HG03103 (cell line): ENCODE data around the gene MAN1C1.
"Not testable (repeated sequence)": the region's sequence is repeated elsewhere in the genome, so short reads cannot be mapped to it uniquely, and the experiment has no call there.

Experiments
- ATAC-seq: cut with Tn5 transposase; IDR thresholded peaks from one replicate; pipeline ENCODE4 v1.9.1; 2021; ENCODE audit warnings: low read depth; ENCODE audit not compliant: unreplicated experiment

MAN1C1 gene

DNA sequence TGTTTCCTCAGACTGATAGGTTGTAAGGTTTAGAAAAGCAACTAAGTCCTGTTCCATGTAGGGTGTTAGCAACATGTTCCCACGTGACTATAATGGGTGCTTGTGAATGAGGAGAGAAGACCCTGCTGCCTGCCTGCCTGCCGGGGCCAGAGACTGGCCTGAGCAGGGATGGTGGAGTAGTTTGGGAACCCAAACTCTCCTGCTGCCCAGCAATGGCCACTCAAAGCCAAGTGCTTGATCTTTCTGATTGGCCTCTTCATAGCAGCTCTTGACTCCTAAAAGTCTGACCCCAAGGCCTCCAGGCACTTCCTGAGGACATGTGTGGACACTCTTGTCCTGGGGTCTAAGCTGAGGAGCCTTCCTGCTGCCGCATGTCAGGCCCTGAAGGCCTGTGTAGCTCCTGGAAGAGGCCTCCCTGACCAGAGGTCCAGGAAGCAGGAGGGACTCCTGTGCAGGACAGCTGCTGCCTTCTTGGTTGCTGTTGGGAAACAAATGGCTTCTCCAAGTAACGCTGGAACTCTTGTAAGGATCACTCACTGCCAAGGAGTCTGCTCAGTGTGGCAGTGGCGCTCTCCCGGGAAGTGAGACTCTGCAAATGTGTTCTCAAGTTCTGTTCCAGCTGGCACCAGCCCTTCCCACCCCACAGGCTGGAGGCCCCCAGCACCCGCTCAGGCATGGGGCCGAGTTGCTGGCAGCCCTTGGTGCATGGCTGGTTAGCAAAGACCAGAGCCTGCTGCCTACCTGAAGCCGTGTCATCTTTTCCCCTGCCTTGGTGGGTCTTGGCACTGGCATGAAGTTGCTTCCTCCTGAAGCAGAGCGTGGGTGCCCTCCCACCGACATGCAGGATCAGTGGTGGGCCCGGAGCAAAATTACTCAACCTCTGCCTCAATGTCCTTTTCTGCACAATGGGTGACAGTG, 35.5 kb downstream of the MAN1C1 start:
- no peak for ATAC-seq

DNA sequence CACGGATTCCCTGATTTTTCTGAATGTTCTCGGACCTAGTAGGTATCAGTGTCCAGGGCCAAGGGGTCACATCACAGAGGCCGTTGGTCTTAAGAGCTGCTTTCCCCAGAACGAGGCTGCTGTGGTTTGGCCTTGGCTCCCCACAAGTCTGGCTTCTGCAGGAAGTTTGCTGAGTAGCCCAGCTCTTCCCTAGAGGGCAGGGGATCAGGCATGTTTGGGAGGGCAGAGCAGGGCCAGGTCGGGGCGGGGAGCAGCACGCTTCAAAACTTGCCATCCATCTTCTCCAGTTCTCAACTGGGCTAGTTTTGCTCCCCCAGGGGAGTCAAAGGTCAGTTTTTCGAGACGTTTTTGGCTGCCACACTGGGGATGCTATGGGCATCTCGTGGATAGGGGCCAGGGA, 37.0 kb downstream of the MAN1C1 start:
- ATAC-seq = no peak

DNA sequence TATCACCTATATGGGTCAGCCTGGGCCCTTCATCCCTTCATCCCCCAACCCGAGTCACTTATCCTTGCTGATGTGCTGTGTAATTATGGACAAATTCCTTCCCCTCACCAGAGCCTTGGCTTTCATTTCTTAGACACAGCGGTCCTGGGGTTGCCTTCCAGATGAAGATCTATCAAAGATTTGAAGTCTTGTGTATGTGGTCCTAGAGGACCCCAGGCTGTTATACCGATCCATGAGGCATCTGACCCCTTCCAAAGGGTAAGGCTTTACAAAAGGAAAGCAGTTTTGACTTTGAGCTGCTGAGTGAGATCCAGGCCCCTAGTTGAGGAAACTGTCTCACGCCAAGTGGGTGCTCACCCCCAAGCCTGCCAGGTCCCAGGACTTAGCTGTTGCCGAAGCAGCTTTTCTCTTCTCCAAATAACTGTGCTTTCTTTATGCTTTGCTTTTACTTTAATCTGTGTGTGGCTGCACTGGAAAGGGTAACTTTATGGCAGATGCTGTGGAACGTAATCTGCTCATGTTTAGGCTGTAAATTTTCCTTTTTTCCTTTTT, 37.6 kb downstream of the MAN1C1 start:
- no peak for ATAC-seq

DNA sequence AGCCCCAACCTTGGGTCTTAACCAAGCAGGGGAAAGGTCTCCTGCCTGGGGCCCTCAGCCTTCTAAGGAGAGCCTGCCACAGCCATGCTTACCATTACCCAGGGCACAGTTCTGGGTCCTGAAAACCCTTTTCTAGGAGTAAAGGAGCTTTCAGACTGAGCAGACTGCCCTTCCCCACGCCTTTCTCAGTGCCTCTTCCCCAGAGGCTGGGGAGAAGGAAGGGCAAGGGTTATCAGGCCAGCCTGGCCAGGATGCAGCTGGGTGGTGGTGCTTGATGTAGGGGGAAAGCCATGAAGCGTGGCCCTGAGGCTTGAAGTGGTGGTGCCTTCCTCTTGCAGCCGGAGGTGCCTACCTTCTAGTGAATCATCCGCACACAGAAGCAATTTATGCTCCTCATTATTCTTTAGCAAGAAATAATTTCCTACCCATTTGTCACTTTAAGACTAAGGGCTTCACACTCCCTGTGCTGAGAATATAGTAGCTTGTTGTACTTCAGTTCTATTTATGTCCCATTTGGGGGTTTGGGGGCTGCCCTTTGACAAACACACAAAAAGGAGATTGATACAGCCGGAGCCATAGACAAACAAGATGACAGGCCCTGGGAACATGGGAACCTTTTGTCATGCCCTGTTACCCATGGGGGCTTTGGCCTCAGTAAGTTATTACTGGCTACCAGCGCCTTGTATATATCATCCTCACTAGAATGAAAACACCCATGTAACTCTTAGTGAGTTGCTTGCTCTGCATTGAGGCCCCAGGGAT, 40.7 kb downstream of the MAN1C1 start:
- ATAC-seq = no peak

DNA sequence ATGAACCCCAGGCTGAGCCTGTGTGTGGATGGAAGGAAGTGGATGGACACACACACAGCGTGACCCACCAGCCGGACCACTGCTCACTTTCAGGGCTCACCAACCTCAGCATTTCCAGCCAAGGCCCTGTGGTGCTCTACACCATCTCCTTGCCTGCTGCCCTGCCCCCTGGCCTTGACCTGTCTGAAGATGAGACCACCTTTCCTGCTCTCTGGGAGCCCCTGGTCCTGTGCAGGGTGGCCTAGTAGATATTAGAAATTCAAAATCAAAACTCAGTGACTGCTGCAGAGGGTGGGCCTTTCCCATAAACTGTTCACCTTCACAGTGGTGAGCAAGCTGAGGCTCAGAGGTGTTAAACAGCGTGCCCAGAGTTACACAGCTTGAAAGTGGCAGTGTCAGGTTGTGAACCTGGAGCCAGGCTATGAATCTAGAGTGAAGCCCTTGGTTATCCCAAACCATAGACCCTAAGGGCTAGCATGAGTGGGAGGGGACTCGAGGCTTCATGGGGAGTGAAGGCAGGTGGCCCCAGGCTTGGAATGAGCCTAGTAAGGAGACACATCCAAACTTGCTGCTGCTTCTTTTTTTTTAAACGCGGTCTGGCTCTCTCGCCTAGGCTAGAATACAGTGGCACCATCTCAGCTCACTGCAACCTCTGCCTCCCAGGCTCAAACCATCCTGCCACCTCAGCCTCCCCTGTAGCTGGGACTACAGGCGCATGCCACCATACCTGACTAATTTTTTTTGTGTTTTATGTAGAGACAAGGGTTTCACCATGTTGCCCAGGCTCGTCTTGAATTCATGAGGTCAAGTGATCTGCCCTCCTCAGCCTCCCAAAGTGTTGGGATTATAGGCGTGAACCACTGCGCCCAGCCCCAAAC, 41.5 kb downstream of the MAN1C1 start:
- ATAC-seq = no peak

DNA sequence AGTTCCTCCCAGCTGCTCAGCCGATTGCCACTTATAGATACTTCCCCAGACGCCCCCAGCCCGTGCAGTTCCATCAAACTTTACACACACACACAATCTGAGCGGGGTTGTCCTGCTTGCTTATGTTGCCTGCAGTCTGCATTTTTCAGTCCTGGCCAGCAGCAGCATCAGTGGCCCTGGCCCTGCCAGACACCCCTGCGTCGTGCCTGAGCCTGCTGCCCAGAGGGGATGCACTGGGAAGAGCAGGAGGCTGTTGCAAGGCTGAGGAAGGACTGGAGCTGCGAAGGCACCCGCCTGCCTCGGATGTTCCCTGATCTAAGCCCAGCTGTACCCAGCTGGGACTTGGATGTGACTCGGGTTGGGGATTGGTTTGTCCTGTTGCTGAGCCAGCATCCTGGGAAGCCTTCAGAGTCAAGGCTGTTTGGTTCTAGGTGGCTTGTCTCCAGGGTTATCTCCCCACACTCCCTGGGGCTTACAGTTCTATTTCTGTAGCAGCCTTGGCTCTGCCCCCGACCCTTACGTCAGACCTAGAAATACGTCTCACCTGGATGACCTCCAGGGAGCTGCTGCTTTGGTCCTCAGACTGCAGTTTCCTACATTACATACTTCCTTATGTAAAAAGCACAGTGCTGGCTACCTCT, 42.3 kb downstream of the MAN1C1 start:
- no peak for ATAC-seq

DNA sequence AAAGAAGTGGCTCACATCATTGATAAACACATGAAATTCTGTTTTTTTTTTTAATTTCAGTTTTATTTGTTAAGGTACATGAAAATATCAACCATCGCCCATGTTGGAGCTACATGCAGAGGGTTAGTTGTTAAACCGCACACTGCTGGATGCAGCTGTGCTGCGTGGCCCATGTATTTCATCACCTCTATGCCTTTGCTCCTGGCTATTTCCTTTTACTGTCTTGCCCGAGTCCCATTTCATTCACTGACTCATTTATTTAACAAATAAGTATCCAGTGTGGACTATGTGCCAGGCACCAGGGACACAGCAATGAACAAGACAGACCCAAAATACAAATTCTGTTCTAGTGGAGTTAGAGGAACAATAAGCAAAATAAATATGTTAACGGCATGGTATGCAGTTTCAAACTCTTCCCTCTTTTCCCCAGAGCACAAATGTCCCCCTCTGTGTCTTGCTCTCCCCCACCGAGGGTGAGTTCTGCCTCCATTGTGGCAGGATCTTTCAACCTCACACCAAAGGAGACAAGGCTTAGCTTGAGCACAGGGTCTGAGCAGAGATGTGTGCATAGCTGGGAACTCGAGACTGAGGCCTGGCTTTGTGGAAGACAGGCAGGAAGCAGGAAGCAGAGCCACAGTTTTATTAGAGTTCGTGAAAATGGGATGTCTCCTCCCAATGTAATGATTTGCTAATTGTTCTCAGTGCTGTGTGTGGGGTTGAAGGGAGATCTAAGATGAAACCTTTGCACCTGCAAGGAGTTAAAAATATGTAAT, 44.6 kb downstream of the MAN1C1 start:
- no peak for ATAC-seq

DNA sequence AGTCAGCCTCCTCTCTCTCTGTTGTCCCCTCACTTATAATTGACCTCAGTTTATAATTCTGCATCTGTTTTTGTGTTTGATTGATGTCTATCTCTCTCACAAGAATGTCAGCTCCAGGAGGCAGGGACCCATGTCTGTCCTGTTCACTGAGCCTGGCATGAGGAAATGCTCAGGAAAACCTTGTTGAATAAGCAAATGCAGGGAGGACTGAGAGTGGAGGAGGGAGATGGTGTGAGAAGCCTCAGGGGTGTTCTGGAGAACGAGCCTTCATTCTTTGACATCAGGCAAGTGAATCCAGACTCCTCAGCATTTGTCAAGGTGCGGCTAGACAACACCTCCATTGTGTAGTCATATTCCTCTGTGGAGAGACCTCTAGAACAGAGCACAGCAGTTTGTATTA, 45.5 kb downstream of the MAN1C1 start:
- no peak for ATAC-seq

DNA sequence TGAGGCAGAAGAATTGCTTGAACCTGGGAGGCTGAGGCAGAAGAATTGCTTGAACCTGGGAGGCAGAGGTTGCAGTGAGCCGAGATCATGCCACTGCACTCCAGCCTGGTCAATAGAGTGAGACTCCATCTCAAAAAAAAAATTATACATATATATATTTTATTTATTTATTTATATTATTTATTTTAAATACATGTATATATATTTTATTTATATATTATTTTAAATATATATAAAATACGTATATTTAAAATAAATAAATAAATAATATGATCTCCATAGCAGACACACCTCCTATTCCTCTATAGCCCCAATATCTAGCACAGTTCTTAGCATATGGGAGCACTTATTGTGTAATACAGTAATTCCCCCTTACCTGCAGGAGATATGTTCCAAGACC, 46.4 kb downstream of the MAN1C1 start:
- not testable (repeated sequence) for ATAC-seq

DNA sequence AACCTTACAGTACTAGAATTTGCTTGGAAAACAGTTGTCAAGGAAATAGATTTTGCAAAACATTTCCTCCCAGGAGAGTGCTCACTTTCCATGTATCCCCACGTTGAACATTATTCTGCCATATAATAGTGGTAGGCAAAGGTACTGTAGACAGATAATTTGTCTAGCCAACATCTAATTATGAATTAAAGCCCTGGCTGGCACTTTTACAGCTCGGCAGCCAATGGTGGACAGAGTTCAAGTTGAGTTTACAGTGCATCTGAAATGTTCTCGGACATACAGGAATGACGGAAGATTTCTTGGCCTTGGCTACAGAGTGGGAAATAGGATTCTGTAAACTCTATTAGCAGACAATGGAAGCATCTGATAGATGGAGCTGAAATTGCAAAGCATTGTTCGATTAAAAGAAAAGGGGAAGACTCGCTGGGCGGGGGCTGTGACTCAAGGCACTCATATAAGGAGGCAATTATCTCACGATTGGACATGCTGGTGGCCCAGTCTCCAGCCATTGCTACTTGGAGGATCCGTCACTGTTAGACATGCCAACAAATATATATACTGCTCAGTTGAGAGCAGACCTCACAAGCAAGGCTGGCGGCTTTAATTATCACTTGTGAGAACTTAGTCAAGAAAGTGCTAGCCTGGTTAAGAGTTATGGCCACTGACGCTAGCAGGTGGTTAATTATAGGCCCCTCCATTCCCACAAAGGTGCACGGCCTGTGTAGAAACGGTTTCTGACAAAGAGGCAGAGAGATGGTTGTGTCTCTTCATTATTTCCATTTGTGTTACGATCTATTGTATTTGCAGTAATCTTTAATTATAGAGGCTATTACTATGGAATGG, 48.0 kb downstream of the MAN1C1 start:
- no peak for ATAC-seq

DNA sequence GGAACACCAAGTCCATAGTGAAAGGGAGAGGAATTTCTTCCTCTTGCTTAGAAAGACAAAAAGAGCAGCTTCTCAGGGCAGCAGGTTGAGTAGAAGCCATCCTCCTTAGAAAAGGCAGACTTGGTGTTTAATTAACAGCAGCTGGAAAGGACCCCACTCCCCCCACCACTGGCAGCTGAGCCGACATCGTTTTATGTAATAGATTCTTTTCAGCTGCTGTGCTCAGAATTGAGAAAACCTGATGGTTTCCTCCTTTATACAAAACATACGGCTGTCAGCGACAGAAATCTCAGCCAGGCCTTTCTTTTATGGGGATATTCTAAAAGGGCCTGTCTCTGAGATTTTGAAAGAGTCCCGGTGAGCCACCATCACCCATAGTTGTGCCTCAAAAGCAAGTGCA, 49.9 kb downstream of the MAN1C1 start:
- ATAC-seq = no peak

DNA sequence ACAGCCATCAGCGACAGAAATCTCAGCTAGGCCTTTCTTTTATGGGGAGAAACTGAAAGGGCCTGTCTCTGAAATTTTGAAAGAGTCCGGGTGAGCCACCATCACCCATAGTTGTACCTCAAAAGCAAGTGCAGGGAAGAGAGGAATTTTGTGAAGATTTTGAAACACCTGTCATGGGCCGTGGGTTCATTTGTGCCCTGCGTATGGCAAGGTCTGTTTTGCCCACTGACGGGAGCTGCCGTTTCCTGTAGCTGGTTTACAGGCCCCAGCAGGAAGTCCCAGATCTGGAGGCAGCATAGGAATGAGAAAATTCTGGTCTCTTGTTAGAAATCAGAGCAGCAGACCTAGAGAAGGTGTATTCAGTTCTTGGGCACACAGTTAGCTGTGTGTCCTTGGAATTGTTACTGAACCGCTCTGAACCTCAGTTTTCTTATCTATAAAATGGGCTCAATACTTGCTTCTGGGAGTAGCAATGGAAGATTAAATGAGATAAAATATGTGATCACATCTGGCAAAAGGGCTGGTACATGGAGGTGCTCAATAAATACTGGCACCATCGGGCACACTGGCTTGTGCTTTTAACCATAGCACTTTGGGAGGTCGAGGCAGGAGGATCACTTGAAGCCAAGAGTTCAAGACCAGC, 52.5 kb downstream of the MAN1C1 start:
- no peak for ATAC-seq

DNA sequence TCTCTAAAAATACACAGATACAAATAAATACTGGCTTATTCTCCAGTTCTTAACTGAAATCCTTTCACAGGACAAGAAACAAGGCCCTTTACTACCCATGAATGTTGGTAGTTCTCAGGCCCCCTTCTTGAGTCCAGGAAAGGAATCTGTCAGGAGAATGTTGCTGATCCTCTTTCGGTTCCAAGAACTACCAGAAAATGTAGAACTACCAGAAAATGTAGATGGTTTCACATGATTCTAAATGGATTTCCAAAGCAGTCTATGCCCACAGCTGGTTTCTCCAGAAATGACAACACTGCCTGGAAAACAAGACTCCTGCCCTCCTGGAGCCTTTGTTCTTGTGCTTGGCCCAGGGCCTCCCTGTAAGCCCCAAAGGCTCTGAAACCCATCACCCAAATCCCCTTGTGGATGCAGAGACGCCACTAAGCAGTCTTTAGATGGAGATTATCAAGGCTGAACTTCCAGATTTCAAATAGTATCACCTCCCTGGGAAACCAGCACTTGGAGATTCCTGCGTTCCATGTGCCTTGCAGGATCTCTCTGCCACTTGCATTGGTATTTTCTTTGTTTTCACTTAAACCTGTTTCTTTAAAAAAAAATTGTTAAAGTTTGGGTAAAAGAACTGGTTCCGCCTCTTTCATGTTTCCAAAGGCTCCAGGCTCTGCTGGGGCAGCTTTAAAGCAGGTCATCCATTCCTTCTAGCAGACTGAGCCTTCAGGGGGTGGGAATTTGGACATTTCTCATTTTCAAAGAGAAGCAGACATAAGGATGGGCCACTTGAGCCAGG, 53.4 kb downstream of the MAN1C1 start:
- ATAC-seq = no peak

DNA sequence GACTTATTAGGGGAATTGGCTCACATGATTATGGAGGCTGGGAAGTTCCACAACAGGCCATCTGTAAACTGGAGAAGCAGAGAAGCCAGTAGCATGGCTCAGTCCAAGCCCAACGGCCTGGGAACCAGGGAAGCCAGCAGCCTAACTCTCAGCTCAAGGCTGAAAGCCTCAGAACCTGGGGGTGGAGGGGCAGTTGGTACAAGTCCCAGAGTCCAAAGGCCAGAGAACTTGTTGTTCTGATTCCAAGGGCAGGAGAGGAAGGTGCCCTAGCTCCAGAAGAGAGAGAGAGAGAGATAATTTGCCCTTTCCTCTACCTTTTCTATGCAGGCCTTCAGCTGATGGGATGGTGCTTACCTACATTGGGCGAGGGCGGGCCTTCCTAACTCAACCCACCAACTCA, 55.3 kb downstream of the MAN1C1 start:
- ATAC-seq = no peak

DNA sequence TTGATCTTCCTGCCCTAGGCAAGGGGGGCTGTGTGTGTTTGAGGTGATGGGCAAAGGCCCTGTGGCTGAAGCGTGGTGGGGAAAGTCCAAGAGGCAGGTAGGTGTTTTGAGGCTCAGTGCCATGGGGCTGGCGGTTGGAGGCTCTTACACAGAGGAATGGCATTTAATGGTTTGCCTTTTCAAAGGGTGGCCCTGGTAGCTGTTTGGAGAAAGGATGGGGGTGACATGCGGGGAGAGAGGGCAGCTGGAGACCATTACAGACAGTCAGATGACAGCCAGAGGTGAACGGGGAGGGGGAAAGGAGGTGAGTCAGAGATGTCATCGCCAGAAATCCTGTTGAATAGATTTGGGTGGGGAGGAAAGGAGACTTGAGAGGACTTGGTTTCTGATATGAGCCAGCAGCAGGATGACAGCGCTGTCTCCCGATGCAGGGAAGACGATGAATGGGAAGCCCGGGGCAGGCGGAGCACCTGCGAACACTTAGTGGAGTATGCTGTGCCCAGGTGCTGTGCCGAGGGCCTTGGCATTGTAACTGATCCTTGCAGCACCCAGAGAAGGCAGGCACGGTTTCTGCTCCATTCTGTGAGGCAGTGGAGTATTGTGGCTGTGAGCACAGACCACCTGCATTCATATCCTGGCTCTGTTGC, 56.3 kb downstream of the MAN1C1 start:
- ATAC-seq = no peak

DNA sequence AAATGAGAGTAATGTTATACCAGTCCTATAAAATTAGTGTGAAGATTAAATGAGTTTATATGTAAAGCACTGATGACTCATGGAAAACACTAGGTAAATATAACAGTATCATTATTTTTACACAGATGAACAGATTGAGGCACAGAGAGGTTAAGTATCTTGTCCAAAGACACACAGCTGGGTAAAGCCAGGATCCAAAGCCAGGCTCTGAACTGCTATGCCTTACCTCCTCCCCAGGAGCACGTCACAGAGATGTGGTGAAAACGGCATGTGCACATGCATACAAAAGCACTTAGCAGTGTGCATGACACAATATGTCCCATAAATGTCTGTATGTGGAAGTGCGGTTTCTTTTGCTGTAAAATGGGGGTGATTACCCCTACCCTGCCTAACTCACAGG, 56.9 kb downstream of the MAN1C1 start:
- no peak for ATAC-seq
